GM19455 (cell line): ENCODE data around the gene TIE1.

Experiments
- ATAC-seq: cut with Tn5 transposase; IDR thresholded peaks from one replicate; pipeline ENCODE4 v1.9.1; 2021; ENCODE audit not compliant: unreplicated experiment

The TIE1 gene

DNA sequence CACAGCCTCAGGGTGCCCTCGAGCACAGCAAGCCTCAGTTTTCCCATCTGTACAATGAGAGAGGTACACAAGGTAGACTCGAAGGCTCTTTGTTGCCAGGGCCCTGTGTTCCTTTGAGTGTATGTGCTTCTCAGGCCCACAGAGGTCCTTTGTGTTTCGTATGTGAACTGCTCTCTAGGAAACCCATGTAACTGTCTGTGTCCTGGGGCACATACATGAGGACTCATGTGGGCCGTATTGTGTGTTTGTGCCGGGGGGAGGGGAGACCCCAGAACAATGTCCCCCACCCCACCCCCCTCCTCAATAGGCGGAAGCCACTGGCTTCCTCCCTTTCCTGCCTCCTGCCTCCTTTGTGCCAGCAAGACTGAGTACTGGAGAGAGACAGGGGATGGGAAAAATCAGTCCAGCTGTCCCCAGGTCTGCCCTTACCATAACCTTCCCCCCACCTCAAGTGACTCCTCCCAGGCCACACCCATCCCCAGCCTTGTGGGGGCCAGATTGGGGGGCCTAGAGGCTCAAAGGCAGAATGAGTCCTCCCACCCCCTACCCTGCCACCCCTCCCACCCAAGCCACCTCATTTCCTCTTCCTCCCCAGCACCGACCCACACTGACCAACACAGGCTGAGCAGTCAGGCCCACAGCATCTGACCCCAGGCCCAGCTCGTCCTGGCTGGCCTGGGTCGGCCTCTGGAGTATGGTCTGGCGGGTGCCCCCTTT, at the start of gene TIE1:
Gene TIE1 (plus strand): TSS at position 605 of the 717 bp plus-strand sequence. CDS start 90 bp downstream, at position 695.
- ATAC-seq = no peak

DNA sequence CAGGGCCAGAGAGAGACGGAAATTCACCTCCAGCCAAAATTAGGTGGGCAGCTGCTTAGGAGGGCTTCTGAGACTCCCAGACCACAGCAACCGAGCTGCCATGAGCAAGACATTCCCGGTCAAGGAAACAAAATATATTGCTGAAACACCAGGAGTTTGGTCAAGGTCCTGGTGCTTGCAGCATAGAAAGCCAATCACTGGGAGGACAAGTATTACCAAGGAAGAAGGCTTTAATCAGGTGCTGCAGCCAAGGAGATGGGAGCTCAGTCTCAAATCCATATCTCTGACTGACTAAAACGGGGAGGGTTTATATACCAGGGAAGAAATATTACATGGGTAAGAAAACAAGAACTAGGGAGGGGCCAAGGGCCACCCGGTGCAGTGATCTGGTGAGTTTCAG, 49.8 kb upstream of the TIE1 start:
- ATAC-seq = no peak

DNA sequence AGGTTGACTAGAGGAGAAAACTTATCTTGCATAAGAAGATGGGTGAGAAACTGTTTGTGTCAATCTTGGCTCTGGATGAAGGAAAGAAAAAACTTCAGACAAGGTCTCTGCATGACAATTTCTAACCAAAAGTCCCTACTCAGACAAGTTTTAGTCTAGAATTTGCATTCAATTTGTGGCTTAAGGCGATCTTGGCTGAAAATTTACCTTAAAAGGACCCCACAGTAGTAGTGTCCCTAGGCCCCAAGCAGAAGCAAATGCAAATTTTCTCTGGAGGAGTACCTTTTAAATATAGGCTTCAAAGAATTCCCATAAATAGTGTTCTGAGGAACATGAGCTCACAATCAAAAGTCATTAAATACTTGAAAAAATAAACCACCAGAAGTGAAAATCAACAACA, 48.6 kb upstream of the TIE1 start:
- no peak for ATAC-seq

DNA sequence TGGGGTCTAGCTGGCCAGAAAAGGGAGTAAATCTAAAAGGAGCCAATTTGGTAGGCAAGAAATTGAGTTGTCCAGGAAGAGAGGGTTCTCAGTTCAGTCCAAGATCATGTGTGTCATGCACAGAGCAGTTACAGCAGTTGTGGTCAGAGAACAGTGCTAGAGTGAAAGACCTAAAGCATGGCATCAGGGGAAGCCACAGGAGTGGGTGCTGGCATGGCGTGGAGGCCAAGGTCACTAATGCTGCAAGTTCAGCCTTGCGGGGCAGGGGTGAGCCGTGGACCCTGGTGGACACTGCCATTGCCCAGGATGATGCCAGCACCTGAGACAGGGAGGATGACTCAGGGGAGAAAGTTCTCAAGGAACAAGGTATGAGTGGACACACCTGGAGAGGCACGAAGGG, 47.6 kb upstream of the TIE1 start:
- no peak for ATAC-seq

DNA sequence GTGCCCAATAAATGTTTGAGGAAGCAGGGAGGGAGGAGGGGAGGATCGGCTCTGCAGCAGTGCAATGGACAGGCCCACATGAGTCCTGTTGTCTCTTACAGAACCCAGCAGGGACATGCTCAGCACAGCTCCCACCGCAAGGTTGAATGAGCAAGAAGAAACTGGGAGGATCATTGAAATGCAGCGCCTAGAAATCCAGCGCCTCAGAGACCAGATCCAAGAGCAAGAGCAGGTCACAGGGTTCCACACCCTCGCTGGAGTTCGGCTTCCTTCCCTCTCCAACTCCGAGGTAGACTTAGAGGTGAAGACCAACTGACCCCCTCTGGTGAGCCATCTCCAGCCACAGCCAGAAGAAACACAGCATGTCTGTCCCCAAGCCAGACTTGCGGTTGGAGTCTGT, 46.9 kb upstream of the TIE1 start:
- no peak for ATAC-seq

DNA sequence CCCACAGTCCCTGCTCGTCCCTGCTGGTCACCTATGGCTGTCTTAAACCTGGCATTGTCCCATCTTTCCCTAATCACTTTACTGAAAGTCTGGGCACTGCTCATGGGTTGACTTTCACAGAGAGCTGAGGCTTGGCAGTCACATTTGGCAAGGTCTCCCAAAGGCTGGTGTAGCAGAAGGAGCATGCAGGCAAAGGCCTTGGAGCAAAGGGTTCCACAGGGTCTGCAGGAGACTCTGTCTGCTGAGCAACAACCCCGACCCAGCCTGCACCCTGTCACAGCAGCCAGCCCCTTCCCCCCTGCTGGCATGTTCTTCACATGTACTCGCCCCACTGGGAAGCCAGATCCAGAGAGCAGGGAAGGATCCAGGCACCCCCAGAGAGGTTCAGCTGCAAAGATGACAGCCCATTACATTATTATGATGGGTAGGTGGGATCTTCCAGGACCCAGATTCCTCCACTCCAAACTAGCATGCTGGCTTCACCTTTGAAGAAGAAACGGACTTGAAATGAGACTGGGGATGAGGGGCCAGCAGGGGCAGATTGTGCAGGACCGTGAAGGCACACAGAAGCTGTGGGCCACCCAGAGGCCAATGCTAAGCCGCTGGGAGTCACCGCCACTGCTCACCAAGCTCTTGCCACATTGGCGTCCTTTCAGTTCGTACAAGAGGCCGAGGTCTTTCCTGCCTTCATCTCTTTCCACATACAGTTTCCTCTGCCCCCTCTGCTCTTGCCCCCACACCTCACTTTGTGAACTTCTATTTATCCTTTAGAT, 45.2 kb upstream of the TIE1 start:
- no peak for ATAC-seq

DNA sequence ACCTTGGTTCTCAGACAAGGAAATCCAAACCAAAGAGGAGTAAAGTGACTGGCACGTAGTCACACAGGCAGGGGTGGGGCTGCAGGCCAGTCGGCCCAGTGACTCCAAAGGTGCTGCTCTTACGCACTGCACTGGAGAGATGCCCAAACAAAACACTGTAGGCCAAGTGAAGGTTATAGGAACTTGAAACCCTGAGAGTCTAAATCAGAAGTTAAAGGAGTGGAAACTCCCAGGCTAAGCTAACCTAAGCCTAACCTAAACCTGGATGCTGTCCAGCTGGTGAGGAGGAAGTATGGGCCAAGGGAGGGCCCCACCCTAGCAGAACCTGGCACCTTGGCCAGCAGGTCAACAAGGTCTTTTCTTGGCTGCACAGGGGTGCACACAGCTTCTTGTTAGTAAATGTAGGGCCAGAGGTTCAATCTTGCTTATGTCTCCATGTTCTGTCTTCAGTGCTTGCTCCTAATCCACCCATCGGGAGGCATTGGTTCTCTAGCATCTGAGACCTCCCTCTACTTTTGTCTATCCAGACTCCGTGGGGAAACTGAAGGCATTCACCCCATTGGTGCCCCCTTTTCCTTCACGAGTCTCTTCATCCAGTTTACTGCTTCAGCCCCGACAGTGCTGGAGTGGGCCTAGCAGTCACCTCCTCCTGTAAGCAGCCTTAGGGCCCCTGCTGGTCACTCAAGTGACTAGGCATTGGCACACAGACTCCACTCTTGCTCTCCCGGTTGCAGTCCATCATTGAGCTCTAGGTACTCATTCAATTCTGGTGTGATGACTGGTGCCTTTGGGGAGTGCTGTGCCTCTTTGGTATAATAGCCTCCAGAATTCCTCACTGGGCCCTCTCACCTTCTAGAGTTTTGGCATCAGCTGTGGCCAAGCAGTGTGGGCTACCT, 43.9 kb upstream of the TIE1 start:
- no peak for ATAC-seq

DNA sequence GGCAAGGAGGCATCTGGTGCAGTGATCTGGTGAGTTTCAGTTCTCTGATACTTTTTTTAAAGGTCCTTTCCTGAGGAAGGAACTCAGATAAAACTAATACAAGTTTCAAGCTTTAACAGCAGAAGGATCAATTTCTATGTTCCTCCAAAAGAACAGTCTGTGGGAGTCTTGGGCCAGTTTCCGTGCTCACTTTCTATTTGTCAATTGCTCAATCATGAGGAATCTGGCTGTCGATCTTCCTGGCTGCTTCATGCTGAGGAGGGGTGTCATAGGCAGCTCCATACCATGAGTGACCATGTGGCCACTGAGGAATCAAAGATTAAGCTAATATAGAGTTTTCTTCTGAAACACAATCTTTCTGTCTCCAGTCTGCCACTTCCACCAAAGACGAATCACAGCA, 42.4 kb upstream of the TIE1 start:
- no peak for ATAC-seq

DNA sequence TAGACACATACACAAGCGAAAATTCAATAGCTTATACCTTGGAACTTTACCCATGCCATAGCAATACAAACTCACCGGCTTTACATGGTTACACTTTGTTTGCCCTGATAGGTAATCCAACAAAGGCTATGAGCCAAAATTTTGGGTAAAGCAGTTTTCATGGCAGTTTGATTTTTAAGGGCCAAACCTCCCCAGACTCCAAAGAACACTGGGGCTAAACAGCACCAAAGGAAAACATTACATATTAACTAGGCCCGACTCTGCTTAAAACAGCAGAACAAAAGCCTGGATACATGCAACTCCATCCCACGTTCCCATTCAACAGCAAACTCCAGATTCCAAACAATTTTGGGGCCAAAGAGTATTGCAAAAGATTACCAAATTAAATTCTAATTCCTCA, 35.4 kb upstream of the TIE1 start:
- no peak for ATAC-seq

DNA sequence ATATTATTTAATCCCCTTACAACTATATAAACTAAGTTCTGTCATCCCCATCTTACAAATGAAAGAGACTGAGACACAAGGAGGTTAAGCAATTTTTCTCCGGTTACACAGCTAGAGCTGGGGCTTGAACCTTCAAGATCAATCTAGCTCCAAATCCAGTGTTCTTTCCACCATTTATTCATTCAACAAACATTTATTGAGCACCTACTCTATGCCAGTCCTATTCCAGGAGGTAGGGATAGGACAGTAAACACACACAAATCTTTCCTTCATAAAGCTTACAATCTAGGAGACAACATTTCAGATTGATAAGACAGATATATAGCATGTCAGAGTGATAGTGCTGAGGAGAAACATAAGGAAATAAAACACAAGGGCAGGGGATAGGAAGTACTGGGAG, 33.9 kb upstream of the TIE1 start:
- no peak for ATAC-seq

DNA sequence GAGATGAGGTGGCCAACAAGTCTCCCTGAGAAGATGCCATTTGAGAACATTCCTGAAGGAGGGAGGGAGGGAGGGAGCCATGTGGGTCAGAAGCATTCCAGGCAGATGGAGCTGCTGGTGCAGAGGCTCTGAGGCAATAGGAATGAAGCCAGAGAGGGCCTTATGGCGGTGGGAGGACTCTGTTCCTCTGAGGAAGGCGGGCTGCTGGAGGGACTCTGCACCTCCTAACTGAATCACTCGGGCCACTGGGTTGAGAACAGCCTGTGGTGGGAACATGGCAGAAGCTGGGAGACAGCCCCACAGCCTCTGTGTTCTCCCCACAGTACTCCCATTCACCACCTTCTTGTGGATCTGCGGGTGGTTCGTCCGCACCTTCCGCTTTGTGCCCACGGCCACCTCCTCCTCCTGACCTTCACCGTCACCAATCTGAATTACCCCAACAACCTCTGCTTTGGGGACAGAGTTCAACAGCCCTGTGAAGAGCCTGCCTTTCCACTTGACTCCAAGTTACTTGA, 33.4 kb upstream of the TIE1 start:
- no peak for ATAC-seq

DNA sequence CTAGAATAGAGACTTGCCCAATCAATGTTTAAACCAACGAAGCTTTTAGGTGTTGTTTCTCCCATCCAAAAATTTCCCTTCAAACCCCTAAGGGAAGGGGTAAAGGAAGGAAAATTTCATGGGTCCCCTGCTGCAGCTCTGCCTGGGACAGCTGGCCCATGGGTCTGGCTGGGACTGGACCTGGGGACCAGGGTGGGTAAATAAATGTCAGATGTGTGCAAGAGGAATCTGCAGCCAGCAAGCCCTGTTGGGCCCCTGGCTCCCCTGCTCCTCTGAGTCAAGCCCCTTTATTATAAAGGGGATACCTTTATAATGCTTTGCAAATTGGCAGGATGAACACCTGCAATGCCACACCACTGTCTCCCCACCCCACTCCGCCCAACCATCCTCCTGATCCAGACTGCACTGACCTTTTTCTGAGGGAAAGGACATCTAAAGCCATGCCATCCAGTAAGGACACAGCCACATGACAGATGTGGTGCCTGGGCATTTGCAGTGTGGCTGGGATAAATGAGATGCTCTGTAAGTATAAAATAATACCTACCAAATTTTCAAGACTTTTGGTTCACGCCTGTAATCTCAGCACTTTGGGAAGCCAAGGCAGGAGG, 32.9 kb upstream of the TIE1 start:
- ATAC-seq = no peak

DNA sequence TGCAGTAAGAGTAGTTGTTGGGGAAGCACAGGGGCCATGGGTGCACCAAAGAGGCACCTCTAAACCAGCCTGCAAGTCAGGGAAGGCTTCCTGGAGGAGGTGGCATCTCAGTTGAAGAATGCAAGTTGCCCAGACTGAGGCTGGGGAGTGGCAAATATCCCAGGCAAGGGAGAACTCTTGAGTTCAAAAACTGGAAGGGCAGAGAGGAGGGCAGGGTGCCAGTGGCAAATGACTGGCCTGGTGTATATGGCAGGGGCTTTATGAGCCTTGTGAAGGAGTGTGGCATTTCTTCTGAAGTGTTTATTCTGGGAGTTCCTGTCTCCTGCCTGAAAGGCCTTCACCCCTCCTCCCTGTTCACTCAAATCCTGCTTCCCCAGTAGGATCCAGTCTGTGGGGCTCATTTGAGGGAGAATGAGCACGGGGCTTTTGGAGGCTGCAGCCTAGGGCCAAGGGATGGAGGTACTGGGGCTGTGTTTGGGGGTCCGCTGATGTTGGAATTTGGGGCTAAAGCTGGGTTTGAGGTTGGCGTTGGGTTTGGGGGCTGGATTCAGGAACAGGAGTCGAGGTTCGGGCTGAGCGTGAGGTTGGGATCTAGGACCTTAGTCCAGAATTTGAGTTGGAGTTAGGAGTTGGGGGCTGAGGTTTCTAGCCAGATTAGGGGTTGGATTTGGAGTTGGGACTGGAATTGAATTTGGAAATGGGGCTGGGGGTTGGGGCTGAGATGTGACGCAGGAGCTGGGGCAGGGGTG, 31.0 kb upstream of the TIE1 start, which contains the start of gene TMEM125:
Gene TMEM125 (plus strand): TSS at position 357 of the 749 bp plus-strand sequence. CDS start 2,740 bp downstream, outside the sequence.
- no peak for ATAC-seq

DNA sequence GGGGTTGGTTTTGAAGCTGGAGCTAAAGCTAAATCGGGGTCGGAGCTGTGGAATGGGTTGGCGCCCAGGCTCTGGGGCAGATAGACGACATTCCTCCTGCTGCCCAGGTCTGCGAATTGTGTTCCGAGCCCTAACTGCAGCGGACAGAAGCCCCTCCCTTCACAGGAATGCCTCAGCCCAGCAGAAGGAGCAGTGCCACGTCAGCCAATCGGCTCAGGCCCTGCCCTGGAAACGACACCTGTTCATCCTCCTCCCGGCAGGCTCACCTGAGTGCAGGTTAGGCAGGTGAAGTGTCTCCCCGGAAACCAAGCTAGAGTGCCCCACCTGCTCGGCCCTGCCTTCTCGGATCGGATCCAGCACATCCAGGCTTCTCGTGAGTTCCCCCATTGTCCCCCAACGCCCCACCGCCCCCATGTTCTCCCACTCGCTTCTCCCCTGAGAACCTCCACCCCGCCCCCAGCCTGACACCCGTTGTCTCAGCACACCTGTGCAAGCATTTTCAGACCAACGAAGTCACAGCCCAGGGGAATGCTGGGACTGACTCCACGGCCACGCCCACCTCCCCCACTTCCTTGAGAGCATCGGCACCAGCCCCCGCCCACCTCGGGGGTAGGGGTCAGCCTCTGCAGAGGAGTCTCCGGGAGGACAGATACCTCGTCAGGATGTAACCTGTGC, 30.2 kb upstream of the TIE1 start:
- ATAC-seq = no peak

DNA sequence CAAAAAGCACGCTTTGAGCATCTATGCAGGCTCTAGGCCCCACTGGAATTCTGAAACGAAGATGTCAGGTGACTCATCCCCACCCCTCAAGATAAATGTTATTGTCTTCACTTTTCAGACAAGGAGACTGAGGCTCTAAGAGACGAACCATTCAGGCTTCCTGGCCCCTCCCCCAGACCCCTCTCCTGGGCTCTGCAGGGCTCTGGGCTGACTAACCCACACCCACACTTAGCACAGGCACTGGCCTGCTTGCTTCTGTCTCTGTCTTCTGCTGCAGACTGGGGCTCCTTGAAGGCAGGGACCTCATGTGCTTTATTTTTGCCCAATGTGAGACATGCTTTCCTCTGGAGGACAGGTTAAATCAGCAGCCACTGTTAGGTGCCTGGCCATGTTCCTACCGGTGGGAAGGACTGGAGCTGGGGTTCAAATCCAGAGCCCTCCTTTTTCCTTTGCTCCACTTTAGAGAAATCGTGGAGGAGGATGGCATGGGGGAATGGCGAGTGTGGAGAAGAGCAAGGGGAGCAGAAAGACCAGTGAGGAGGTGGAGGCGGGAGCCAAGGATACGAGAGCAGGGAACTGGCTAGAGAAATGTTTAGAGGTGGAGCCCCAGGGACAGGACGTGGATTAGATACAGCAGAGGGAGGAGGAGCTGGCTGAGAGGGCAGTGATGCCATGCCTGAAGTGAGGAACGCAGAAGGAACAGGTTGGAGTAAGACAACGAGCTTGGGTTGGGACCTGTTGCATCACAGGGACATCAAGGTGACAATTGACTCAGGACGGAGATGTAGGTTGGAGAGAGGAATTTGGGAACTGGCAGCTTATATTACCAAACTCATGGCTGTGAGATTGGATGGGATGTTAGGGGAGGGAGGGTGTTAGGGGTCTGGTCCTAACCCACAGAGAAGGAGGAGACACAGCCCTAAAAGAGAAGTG, 29.3 kb upstream of the TIE1 start:
- ATAC-seq = no peak

DNA sequence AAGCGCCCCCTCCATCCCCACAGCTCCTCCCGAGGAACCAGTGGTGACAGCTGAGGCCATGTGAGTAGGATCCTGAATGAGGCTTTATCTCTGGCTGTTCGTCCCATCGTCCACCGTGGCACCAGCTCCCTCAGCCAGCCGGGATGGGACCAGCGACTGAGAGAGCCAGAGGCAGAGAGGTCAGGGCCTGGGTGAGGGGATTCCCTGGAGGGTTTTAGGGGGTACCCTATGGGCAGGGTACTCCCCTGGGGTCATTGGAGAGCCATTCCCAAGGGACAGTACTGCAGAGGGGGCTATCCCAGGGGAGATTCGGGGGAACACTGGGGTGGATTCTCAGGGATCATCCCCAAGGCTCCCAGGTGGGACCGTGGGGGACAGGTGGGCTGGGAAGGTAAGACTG, 28.6 kb upstream of the TIE1 start:
- ATAC-seq = no peak

DNA sequence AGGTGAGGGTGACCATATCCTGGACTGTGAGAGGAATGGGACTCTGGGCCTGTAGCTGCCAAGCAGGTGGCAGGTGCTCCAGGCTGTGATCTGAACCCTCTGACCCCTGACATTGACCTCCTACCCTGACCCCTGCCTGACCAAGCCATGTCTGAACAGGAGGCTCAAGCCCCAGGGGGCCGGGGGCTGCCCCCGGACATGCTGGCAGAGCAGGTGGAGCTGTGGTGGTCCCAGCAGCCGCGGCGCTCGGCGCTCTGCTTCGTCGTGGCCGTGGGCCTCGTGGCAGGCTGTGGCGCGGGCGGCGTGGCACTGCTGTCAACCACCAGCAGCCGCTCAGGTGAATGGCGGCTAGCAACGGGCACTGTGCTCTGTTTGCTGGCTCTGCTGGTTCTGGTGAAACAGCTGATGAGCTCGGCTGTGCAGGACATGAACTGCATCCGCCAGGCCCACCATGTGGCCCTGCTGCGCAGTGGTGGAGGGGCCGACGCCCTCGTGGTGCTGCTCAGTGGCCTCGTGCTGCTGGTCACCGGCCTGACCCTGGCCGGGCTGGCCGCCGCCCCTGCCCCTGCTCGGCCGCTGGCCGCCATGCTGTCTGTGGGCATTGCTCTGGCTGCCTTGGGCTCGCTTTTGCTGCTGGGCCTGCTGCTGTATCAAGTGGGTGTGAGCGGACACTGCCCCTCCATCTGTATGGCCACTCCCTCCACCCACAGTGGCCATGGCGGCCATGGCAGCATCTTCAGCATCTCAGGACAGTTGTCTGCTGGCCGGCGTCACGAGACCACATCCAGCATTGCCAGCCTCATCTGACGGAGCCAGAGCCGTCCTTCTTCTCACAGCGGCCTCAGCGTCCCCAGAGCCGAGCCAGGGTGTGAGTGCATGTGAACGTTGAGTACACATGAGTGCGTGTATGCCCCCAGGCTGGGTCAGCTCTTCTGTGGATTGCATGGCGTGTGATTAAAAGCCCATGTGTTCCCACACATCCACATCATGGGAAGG, 27.9 kb upstream of the TIE1 start:
- no peak for ATAC-seq
